ENCODE results near the gene DIPK1C.

DIPK1C gene

GRCh38 chr18:74414953-74415515, 42.1 kb downstream of the DIPK1C start:
- DNase-seq, result no peak

- no peak for DNase-seq
Observed at GRCh38 chr18:74413836-74414235, 43.3 kb downstream of the DIPK1C start.

DNA sequence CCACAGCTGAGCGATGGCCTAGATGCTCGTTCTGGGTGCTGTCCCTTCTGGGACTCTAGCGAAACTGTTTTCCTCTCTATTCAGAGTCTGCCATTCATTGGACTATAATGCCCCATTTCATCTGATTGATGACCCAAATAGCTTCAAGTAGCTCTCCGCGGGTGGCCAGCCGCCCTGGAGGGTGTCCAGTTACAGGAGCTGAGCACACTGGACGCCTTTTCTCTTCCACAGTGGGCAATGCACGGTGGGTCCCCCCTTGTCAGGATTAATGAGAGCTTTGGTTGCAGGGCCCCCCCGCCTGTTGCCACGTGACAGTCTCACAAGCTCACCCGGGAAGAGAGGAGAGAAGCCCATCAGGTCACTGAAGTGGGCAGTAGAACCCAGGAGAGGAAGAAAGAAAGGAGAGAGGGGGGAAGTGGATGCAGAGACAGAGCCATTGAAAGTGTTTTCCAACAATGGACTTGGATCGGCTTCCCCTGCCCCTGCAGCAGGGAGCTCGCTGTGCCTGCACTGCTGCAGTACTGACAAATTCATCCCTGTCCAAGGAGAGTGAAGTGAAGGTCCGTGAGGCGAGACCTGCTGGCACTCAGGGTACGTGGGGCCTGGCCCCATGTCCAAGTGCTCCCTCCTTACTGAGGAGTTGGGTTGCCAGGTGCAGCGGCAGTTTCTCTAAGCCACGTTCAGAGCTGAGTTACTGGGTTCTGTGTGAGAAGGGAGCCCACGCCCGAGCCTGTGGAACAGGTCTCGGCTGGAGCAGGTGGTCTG, 44.8 kb downstream of the DIPK1C start:
- no peak for DNase-seq

DNA sequence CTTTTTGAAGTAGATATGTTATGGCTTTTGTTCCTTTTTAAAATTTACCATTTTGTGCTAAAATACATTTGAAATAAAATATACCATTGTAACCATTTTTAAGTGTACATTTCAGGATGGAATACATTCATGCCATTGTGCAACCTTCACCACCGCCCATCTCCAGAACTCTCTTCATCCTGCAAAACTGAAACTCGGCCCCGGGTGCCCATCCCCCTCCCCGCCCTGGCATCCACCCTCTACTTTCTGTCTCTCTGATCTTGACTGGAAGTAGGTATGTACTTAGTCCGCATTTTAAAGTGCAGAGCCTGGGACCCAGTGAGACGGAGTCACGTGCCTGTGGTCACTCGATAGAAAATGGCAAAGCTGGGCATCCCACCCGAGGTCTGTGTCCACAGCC, 45.6 kb downstream of the DIPK1C start:
- DNase-seq, result no peak

- DNase-seq, result no peak
Observed at GRCh38 chr18:74410441-74410992, 46.6 kb downstream of the DIPK1C start.

- no peak for DNase-seq
Observed at GRCh38 chr18:74407888-74408287, 49.2 kb downstream of the DIPK1C start.

- DNase-seq, result no peak
Observed at GRCh38 chr18:74402806-74403433, 54.2 kb downstream of the DIPK1C start.

DNA sequence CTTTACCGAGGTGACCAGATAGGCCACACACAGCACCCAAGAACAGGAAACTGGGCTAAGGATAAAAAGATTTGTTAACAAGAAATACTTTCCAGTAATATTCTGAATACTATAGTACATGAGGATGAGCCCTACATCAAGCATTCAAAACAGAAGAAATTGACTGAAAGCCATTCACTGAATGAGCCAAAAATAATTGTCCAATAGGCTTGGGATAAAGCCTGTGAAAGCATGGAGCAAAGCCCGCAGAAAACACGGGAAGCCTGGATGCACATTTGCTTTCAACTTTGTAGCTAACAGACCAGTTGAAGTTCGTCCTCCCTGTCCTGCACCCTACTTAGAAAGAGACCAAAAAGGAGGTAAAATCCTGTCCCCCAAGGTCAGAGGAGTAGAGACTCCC, 56.3 kb downstream of the DIPK1C start:
- no peak for DNase-seq

DNA sequence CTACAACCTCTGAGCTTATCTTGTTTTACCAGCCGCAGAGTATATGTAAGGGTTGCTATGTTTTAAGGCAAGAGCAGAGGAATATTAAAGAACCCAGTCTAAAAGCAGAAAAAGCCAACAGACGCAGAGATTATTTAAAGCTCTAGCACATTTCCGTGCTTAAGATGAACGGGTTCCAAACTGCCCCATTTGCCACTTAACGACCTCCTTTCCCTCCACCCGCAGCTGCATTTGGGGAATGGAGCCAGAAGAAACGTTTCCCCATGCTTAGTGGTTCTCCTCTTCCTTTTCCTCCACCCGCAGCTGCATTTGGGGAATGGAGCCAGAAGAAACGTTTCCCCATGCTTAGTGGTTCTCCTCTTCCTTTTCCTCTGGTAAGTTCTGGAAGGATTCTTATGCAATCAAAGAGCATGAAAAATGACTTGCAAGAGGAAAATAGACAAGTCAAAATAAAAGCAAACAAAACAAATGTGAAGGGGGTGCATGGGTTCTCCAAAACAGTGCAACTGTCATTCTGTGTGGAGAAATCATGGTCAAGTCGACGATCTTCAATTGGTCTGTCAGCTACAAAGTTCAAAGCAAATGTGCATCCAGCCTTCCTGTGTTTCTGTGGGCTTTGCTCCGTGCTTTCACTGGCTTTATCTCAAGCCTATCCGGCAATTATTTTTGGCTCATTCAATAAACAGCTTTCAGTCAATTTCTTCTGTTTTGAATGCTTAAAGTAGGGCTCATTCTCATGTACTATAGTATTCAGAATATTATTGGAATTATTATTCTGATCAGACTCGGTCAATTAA, 57.8 kb downstream of the DIPK1C start:
- no peak for DNase-seq

- DNase-seq, result no peak
Observed at GRCh38 chr18:74397572-74397971, 59.5 kb downstream of the DIPK1C start.

DNA sequence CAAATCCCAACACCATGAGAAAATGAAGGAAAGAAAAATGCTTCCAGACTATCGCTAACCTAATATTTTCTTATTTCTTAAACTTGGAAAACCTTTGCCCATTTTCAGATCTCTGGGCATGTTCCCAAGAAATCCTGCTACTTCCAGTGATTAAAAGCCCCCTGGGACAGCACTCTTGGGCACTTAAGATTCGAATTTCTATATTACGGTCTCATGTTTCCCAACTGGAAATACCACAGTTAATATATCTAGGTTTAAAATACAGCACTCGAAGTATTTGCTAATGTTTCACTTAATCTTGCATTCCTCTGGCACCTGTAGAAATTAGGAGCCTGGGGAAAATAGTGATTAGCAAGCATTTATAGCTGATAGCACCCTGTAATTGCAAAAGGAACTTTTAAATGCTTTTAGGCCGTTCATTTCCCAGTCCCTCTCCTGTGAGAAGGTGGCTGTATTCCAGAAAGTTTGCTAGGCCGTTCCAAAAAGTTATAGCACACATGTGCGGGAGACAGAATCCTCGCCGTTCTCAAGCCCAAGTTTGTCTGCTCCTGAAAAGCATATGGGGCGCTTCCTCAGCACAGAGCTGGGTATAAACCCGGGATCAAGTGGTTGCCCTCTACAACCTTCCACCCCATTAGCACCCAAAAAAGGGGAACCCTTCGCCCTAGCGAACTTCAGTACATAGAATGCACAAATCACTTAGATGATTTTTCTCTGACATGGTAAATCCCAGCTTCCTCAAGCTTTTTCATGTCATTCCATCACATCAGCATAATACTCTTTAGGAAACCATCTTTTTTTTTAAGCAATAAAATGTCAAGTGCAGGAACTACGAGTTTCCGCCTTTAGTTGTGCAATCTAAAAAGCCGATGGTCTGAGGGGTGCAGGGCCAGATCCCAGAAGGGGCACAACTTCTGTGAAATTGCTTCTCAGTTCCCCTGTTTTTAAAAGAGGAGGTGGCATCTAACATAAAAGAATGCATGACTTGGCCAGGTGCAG, 60.6 kb downstream of the DIPK1C start:
- DNase-seq, result no peak

GRCh38 chr18:74395648-74396154, 61.4 kb downstream of the DIPK1C start:
- DNase-seq, result no peak

DNA sequence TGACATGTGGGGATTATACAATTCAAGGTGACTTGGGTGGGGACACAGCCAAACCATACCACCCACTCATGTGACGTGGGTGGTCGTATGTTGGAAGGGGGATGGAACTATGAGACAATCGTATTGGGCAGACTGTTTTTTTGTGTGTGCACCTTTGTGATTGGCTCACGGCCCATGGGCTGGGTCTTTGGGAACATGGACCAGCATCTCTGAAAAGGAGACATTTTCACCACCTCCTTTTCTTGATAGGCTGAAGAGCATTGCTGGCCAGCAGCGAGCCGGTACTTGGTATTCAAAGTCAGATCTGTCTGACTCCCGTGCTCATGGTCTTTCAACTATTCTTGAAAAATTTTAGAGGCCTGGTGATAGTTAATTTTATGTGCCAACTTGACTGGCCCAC, 62.1 kb downstream of the DIPK1C start:
- no peak for DNase-seq

- no peak for DNase-seq
Observed at GRCh38 chr18:74392323-74392722, 64.8 kb downstream of the DIPK1C start.

DNA sequence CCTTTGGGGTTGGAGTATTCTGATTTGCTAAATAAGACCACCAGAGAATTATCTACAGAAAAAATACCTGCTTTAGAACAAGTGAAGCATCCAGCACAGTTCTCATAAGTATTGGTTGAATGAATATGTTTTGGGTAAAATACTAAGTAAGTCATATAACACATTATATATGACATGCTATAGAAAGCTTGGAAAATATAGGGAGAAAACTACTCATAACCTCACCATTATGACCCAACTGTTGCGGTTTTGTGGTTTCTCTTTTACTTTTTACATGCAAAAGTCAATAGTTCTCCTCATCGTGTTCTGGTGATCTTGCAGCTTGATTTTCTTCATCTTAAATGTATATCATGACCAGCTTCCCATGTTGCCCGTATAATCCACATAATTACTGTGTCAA, 66.2 kb downstream of the DIPK1C start:
- no peak for DNase-seq

DNA sequence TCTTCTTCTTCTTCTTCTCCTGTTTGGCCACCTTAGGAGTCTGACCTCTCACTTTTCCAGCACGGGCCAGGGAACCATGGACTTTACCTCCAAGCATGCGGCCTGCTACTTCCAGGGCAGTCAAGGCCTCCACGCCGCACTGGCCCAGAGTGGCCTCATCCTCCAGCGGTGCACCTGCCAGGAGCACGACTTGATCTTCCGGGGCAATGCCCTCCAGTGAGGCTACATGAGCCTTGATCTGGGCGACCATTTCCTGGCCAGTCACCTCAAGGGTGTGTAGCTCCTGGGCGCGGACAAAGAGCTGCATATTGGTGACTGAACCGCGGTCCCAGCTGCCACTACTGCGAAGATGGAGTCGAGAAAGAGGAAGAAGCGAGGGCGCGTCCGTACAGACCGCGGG, 67.1 kb downstream of the DIPK1C start:
- DNase-seq, result no peak

DNA sequence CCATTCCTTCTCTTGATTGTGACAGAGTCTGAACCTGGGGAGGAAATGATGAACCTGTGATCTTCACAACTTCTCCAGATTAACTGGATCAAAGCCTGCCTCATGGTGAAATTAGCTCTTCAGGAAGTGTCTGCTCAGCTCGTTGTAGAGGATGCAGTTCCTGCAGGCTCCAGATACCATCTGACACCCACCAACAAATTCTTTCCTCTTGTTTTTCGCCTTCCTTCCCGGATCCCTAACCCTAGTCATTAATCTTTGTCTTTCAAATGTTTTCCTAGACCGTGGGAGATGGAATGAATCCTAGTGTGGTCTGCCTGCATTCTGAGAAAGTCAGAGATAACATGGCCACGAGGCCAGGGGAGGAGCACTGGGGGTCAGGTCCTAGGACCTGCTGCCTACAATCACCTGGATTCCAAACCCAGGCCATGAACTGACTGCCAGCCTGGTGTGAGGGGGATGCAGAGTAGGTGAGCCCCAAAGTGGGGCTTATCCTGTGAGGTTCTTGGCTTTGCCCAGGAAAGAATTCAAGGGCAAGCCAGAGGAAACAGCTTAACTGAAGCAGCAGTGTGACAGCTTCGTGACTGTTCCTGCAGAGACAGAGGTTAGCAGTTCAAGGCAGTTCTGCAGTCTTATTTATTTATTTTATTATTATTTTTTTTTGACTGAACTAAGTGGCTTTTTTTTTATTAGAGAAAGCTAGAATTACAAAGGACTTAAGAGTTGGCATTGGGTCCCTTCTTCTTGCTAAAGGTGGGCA, 67.8 kb downstream of the DIPK1C start:
- no peak for DNase-seq

DNA sequence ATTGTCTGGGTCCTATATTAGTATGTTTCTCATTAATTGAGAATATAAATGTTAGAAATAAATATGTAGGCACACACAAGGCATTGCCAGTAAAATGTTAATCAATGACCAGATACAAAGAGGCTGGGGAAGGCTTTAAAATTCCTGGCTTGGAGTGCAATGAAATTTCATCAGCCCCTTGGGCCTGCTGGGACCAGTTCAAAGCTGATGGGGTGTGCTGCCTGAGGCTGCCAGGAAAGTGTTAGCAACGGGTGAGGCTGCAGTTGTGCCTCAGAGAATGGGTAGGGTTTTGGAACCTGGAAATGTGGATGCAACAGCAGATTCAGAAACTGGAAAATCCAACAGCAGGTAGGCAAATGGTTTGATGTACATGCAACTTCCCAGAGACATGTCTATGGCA, 68.9 kb downstream of the DIPK1C start:
- no peak for DNase-seq

DNA sequence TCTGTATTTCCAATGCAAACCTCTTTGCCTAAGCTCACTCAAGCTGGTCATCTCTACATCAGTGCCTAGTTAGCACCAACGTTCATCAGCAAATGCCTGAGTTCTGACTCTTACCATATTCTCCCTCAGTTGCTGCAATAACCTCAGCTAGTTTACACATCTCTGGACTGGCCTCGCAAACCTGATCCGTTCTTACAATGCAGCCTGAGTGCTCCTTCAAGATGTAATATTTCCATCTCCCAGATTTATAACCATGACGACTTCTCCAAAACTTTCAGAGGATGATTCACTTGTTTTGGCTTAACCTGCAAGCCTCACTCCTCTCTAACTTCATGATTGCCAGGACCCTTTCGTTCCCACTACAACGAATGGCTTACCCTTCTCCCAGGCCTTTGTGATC, 69.7 kb downstream of the DIPK1C start:
- no peak for DNase-seq

All from CD4-positive, alpha-beta T cell treated with Interleukin-12 subunit alpha and Interleukin-12 subunit beta, for 1 hour (primary cell).